Suprapubic skin (tissue), 4 donors: ENCODE results near the gene PHEX.

Experiments
- POLR2A ChIP-seq, 2 donors: fragments of 450-650 bp; IDR thresholded peaks; one replicate each; pipeline ENCODE4 v1.6.1; 2017; ENCODE audit warnings: antibody characterized with exemption in 2 of 2, mild to moderate bottlenecking in 2 of 2, moderate library complexity in 2 of 2
- POLR2AphosphoS5 ChIP-seq, 3 donors: sonication (generic); formaldehyde crosslinking; IDR thresholded peaks; one replicate each; pipeline ENCODE4 v1.6.1; 2017; ENCODE audit warnings: antibody characterized with exemption in 3 of 3

GRCh38 chrX:22273714-22274317 is 241.7 kb downstream of the PHEX start:
- no peak for TF ChIP-seq POLR2AphosphoS5 (IDR thresholded peaks at IDR 0.05)
- TF ChIP-seq POLR2A (IDR thresholded peaks at IDR 0.05) = no peak
